Left hindlimb (tissue), 1 donor: ENCODE measurements around the gene RERE.
A peak's percentile ranks its signal among the peaks of the same experiment; 100 is the strongest.

ENCODE experiments used
- DNase-seq: peaks from one replicate; pipeline ENCODE4 v3.0.0-alpha.2; 2018

Gene RERE

DNA sequence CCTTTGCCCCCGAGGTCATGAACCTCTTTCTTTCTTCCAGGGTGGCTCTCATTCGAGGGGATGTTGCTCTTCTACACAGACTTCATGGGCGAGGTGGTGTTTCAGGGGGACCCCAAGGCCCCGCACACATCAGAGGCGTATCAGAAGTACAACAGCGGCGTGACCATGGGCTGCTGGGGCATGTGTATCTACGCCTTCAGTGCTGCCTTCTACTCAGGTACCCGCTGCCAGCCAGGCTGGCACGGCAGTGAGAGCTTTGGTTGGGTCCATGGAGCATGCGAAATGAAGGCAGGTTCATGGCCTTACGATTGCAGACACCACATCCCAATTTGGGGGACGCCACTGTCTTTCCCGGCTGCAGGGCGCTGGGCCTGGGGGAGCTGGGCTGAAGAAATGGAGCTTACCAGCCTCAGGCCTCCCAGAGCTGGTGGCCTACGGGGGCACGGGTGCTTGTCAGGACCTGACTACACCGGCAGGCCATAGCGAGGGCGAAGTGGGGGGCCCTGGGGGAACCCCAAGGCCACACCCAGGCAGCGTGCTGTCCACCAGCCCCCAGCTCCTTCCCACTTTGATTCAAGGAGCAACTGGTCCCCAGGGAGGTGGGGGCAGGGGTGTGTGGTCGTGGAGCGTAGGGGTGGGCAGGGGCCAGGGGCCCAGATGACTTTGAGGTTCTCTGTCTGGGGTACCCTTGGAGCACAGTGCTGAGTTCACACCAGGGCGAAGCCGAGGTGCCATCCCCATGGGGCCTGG is 479.5 kb downstream of the RERE start:
- no peak for DNase-seq

DNA sequence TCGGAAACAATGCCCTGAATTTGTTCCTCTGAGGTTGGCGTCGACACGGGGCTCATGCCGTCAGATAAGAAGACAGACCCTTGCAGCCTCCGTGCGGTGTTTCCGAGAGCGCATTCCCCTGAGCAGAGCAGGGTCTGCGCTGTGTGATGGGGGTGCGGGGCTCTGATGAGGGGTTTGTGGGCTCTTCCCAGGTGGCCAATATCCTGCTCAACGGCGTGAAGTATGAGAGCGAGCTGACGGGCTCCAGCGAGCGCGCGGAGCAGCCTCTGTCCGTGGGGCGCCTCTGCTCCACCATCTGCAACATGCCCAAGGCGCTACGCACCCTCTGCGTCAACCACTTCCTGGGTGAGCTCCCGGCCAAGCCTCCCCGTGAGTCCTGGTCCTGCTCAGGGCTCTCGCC is 482.2 kb downstream of the RERE start:
- no peak for DNase-seq

DNA sequence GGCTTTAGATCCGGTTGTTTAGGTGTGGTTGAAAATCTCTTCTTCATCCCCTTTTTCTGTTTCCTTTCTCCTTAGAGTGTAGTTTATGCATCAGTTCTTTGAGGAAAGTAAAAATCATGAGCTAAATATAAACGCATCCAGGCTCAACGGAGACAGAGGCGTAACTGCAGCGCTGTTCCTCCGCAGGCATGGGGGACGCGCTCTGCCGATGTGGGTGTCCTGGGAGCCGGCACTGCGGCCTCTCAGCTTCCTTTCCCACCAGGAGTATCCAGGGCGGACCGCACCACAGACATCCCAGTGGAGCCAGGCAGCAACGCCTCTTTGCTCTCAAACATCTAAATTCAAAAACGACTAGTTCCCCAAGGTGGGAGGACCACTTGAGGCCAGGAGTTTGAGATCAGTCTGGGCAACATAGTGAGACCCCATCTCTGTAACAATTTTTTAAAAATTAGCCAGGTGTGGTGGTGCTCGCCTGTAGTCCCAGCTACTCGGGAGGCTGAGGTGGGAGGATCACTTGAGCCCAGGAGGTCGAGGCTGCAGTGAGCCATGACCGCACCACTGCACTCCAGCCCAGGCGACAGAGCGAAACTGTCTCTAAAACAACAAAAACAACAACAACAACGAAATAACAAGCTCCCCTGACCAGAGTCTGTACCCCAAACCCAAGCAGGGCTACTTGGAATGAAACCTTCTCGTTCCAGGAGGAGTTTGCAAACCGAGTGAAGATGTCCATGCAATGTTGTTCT is 483.2 kb downstream of the RERE start:
- DNase-seq = no peak

DNA sequence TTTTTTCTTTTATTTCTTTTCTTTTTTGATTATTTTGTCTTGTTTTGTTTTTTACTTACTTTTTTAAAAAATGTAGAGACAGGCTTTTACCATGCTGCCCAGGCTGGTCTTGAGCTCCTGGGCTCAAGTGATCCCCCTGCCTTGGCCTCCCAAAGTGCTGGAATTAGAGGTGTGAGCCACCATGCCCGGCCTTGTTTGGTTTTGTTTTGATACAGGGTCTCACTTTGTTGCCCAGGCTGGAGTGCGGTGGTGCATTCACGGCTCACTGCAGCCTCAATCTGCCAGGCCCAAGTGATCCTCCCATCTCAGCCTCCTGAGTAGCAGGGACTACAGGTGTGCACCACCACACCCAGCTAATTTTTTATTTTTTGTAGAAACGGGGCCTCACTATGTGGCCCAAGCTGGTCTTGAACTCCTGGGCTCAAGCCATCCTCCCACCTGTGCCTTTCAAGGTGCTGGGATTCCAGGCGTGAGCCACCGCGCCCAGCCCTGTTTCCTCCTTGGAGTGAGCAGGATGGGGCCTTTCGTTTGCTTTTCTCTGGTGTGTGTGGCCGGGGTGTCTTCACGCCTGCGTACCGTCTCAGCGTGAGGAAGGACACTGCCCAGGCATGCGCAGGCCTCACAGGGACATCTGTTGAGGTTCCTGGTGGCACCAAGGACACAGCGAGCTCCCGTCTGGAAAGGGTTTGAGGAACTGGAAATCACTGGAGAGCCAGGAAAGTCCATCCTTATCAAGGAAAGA is 484.0 kb downstream of the RERE start:
- no peak for DNase-seq

DNA sequence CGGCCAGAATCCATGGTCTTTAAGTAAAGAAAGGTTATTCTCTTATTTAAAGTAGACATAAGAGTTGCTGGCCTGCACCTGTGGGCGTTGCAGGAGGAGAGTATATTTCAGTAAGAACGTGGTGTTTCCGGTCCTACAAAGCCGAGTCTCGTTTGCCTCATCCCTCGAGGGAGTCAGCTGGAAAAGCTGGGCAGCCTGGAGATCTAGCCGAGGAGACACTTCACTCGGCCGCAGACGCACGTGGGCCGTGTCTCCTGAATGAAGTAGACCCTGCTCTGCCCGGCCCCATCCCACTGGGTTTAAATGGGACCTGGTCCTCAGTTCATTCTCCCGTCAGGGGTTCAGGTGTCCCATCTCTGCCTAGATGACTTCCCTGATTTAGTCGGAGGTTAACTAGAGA is 484.6 kb downstream of the RERE start:
- DNase-seq = no peak

DNA sequence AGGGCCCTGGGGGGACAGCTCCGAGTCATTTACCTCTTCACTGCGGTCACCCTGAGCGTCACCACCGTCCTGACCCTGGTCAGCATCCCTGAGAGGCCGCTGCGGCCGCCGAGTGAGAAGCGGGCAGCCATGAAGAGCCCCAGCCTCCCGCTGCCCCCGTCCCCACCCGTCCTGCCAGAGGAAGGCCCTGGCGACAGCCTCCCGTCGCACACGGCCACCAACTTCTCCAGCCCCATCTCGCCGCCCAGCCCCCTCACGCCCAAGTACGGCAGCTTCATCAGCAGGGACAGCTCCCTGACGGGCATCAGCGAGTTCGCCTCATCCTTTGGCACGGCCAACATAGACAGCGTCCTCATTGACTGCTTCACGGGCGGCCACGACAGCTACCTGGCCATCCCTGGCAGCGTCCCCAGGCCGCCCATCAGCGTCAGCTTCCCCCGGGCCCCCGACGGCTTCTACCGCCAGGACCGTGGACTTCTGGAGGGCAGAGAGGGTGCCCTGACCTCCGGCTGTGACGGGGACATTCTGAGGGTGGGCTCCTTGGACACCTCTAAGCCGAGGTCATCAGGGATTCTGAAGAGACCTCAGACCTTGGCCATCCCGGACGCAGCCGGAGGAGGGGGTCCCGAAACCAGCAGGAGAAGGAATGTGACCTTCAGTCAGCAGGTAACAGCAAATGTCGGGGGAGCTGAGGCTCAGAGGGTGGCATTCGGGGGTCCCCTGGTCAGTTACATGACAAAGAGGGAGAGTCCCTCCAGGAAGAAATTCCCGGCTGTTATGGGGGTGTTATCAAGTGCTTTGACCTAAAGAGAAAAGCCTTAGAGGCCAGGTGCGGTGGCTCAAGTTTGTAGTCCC is 486.9 kb downstream of the RERE start:
- no peak for DNase-seq

DNA sequence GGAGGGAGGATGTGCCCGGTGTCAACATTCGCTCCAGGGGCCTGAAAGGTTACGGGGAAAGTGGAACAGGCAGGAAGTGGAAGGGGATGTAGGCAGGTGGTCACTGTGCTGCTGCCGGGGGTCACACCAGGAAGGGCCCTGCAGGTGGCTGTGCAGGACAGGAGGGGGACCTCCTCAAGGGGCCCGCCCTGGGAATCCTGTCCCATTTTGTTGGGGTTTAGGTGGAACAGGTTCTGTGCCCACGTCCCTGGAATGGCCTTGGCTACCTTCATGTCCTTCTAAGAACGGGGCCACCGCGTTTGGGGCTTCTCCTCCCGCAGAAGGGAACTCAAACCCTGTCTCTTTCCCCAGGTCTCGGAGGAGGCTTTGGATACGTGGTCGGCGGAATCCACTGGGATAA is 487.6 kb downstream of the RERE start:
- no peak for DNase-seq

DNA sequence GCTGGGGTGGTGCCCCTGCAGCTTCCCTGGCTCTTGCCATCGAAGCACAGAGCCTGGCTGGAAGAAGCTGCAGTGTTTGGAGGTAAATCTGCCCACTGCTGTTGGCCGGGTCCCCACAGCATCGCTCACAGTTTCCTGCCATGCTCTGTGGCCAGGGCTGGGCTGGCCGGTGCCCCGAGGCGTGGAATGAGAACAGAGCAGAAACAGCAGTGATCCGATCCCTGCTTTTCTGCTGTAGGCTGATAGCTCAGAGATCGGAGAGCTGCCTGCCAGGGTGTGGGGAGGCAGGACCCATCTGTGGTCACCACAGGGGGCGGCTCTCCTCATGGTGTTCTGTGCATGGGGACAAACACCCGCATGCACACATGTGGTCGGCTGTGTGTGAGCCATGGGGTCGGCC is 488.0 kb downstream of the RERE start:
- no peak for DNase-seq

DNA sequence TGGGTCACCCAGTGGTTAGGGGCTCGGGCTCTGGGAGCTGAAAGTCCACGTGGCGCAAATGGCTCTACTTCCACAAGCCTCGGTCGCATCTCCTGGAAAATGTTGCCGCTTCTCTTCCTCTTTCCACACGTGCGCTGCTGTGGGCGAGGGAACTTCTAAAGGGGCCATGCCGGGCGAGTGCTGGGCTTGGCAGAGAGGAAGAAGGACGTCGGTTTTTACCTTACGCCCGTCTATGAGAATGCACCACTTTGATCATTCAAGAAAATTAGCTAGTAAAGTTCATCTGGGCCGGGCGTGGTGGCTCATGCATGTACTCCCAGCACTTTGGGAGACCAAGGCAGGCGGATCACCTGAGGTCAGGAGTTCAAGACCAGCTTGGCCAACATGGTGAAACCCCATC is 489.2 kb downstream of the RERE start:
- DNase-seq = no peak

DNA sequence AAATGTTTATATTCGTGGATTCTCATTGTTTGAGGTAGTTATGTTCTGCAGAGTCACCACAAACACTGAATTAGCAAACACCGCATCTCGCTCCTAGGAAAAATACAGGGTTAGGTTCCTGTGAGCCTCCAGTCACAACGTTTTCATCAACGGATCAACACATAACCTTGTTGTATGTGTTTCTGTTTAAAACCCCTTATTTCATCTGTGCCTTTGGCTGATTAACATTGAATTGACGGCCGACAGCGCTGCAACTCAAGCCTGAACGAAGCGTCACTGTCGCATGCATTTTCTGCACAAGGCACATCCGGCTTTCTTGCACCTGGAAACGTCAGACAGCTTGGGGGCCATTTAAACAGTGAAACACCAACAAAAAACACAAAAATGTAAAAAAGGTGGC is 491.2 kb downstream of the RERE start:
- no peak for DNase-seq

DNA sequence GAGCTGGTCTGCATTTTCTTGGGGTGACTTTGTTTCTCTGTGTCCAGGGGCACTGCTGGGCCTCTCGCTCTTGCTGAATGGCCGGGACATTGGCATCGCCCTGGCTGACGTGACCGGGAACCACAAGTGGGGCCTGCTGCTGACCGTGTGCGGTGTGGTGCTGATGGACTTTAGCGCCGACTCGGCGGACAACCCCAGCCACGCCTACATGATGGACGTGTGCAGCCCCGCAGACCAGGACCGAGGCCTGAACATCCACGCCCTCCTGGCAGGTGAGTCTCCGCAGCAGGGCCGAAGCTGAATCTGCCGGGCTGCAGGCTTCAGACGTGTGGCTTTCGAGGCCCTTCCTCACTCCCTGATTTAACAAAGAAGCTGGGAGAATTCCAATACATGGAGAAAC is 491.7 kb downstream of the RERE start:
- DNase-seq = no peak

DNA sequence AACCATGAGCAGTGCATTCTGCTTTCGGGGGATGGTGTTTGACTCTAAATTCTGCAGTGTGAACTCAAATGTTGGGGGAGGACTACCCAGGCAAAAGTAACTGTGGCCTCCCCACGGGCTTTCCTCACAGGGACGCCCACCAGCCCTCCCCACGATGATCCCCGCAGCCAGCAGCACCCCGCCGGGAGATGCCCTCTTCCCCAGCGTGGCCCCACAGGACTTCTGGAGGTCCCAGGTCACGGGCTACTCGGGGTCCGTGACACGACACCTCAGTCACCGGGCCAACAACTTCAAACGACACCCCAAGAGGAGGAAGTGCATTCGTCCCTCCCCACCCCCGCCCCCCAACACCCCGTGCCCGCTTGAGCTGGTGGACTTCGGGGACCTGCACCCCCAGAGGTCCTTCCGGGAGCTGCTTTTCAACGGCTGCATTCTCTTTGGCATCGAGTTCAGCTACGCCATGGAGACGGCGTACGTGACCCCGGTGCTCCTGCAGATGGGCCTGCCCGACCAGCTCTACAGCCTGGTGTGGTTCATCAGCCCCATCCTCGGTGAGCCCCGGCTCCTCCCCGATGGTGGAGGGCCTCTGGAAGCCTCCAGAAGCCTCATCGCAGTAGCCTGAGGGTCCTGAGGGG is 493.1 kb downstream of the RERE start:
- no peak for DNase-seq

DNA sequence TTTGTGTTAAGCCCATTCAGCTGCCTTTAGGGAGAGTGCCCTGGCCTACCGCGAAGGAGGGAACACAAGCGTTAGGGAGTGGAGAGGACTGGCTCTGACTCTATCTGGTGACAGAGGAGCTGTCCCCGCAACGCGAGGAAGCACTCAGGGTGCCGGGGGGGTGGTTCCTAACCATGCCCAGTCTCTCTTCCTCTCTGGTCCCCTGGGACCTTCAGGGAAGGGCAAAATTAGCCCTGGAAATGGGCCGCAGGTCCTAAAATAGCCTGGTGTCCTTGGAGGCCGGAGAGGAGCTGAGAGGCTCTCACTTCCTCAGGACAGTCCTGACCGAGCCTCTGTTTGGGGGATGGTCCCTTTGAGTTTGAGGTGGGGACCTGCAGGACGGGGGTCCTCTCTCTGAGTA is 493.7 kb downstream of the RERE start:
- DNase-seq = no peak

DNA sequence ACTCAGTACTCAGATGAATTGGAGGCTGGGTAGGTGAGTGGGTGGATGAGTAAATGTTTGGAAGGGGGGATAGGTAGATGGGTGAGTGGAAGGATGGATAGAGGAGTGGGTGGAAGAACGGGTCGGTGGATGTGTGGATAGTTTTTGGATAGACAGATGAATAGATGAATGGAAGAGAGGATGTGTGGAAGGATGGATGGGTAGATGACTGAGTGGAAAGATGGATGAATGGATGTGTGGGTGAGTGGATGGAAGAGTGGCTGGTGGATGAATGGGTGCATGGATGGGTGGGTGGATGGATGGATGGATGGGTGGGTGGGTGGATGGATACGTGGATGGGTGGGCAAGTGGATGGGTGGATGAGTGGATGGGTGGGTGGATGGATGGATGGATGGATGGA is 495.8 kb downstream of the RERE start:
- no peak for DNase-seq

DNA sequence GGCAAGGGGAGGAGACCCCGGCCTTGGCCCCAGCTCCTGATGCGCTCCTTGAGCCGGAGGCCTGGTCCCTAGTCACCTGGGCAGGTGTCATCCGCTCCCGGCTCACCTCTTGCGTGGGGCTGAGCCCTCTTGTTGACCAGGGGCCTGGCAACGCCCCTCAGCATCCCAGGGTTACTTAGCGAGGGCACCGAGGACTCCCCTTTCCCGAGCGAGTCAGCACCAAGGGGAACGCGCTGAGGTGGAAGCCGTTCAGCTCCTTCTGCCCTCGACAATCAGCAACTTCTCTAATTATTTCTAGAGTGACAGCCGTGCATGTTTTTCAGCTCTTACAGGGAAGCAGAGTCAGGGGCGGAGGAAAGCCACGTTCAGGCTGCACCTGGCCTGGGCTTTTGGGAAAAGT is 499.0 kb downstream of the RERE start:
- no peak for DNase-seq

DNA sequence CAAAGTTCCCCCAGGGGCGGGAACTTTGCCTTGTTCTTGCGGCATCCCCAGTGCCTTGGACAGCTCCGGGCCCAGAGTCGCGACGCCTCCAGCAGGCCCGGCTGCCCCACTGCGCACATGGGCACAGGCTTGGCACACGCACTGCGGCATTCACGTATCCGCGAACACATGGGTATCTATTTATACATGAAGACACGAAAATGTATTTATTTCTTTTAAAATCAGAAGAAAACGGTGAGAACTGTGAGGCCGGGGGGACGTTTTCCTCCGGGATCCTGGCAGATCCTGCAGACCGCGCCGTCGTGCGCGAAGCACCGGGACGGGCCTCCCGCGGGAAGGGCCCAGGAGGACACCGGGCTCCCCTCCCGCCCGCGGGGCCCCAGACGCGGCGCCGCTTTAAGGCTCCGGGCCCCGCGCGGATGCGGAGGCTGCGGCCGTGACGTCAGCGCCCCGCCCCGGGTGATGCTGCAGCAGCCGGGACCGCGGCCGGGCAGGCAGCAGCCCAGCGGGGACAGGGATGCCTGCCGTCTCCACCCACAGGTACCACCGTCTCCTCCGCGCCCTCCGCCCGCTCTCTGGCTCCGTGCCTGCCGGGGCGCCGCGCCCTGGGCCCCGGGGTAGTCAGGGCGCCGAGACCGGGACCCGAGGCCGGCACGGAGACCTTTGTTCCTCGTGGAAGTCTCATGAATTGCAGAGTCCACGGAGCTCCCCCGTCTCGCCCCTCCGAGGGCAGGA is 499.6 kb downstream of the RERE start, which contains the start of gene SLC45A1:
Gene SLC45A1 (plus strand): TSS at position 468 of the 735 bp plus-strand sequence. CDS start 6,216 bp downstream, outside the sequence.
- DNase-seq = peak; percentile 72

DNA sequence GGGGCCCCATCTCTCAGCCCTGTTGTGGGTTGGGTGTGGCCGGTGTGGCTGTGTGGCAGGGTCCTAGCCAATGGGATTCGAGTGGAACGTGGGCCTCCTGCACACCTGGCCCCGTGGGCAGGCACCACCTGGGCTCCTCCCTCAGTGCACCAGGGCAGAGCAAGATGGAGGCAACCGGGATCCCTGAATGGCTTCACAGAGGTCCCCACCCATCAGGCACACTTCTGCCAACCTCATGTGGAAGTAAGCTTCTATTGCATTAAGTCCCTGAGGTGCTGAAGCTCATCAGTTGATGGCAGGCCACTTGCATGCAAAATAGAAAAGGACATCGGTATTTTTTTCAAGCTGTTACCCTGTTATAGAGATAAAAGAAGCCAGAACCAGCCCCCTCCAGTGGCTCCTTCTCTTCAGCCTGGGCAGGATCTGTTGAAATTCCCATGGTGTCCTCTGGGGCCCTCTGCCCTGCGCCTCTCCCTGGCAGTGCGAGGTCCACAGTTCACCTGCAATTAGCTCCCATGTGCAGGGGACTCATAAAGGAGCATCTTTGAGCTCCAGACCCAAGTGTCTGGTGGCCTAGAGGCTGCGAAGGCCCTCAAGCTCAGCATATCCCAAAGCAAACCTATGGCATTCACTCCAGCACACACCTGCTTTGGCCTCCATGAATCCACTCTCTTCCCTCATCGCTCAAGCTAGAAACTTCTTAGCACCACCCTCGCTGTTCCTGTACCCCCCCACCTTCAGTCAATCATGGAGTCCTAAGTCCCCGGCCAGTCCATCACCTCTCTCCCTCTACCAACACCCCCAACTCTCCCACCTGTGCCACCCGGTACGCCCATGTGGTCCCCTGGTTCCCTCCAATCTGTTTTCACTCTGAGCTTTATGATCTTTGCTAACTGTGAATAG is 501.6 kb downstream of the RERE start:
- no peak for DNase-seq

DNA sequence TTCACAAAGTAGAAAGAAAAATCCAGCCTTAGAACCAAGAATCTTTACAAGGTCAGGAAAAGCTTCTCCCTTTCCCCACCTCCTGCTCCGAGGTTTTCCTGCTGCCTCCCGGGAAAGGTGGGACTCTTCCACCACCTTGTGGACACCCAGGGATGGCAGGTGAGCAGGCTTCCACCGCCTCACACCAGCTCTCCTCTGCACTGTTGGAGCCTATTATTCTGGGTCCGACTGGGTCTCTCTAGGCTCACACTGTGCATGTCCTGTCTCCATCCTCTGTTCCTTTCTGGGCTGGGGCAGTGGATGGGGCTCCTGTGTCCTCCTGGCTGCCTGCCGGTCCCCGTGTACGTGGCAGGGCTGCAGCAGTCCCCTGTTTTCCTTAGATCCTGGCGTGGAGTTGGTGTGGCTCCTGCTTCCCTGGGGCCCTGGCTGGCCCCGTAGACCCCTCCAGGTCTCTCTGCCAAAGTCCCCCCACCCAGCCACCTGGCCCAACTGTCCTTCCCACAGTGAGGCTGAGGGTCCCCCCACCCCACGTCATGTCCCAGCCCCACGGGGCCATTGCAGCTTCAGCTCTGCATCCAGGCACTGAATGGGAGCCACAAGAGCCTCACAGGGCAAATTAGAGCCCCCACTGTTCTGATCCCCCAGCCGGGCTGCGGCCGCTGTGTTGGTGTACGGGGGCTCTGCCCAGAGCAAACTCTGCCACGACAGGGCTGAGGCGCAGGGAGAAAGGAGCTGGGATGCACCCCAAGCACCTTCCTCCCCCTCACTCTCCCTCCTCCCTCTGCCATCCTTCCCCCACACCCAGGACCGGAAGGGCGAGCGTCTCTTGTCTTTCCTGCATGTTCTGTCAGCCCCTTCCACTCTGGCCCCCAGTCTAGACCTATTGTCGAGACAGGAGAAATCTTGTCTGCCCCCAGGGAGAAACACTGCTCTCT is 502.8 kb downstream of the RERE start:
- peak; percentile 82 for DNase-seq

DNA sequence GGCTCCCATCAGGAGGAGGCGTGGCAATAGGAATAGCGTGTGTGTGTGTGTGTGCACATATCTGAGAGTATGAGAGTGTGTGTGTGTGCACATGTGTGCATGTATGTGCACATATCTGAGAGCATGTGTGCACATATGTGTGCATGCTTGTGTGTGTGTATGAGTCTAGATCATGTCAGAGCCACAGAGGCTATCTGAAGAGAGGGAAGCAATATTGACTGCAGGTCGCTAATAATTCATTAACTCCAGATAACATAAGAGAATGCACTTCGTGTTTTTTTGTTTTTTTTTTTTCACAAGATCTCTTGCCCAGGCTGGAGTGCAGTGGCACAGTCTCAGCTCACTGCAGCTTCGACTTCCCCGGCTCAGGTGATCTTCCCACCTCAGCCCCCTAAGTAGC is 504.2 kb downstream of the RERE start:
- no peak for DNase-seq
